GM12892 (cell line): ENCODE measurements around the gene R3HDM2.

Experiments used
- POLR2A ChIP-seq: IDR thresholded peaks from 2 replicates; pipeline ENCODE4 v1.6.1; 2011; ENCODE audit warnings: low read depth, low read length, control low read depth
- POLR2AphosphoS5 ChIP-seq: IDR thresholded peaks from 2 replicates; pipeline ENCODE4 v1.6.1; 2011; ENCODE audit warnings: low read depth, low read length, control low read depth

- TF ChIP-seq POLR2AphosphoS5 (no peak), POLR2A (no peak)
Observed at GRCh38 chr12:57452181-57452936, 21.5 kb upstream of the R3HDM2 start.
